Liver (tissue), 9 donors: ENCODE measurements around the gene IGHMBP2. TPM values are rescaled to one million over a fixed set of nuclear protein-coding genes. Genes with fewer than 3 reads are reported as not detected.

Experiments
- DNase-seq: peaks from one replicate; pipeline ENCODE4 v3.0.0-alpha.2; 2017; ENCODE audit warnings: low spot score
- H3K27ac ChIP-seq, 2 donors: one replicate each; pipeline ENCODE4 v1.7.0; 2013; ENCODE audit warnings: inconsistent platforms in 2 of 2, low read length in 2 of 2, control low read depth in 1 of 2, low read depth in 1 of 2, mild to moderate bottlenecking in 1 of 2
- H3K27me3 ChIP-seq, 4 donors: one replicate each; pipeline versions ENCODE4 v1.6.1 to v1.7.0; 2013; ENCODE audit warnings: low read length in 3 of 4, inconsistent platforms in 1 of 4, mild to moderate bottlenecking in 1 of 4, moderate library complexity in 1 of 4; ENCODE audit not compliant: control insufficient read depth in 4 of 4, insufficient read depth in 4 of 4
- H3K36me3 ChIP-seq, 4 donors: one replicate each; pipeline versions ENCODE4 v1.6.1 to v1.7.0; 2013; ENCODE audit warnings: low read length in 3 of 4, mild to moderate bottlenecking in 3 of 4, low read depth in 1 of 4, moderate library complexity in 1 of 4; ENCODE audit not compliant: control insufficient read depth in 4 of 4, insufficient read depth in 3 of 4
- H3K4me1 ChIP-seq, 4 donors: one replicate each; pipeline versions ENCODE4 v1.6.1 to v1.7.0; 2013; ENCODE audit warnings: low read length in 3 of 4, mild to moderate bottlenecking in 3 of 4, moderate library complexity in 1 of 4; ENCODE audit not compliant: control insufficient read depth in 4 of 4, insufficient read depth in 4 of 4
- H3K4me3 ChIP-seq, 3 donors: one replicate each; pipeline versions ENCODE4 v1.6.1 to v1.7.0; 2013; ENCODE audit warnings: low read length in 3 of 3, control low read depth in 1 of 3, low read depth in 1 of 3, mild to moderate bottlenecking in 1 of 3
- H3K9ac ChIP-seq, 2 donors: one replicate each; pipeline ENCODE4 v1.7.0; 2013; ENCODE audit warnings: low read length in 2 of 2, mild to moderate bottlenecking in 2 of 2, moderate library complexity in 2 of 2, control low read depth in 1 of 2, low read depth in 1 of 2
- H3K9me3 ChIP-seq, 4 donors: one replicate each; pipeline versions ENCODE4 v1.6.1 to v1.7.0; 2013; ENCODE audit warnings: low read length in 3 of 4; ENCODE audit not compliant: control insufficient read depth in 4 of 4
- ATF3 ChIP-seq: IDR thresholded peaks from 2 replicates; pipeline ENCODE4 v1.6.1; 2016; ENCODE audit warnings: antibody characterized with exemption
- CTCF ChIP-seq: fragments of 150-350 bp; IDR thresholded peaks from 2 replicates; pipeline ENCODE4 v1.5.1; 2017; ENCODE audit warnings: improper control_type of control experiment, low read depth, low read length; ENCODE audit not compliant: missing input control
- EGR1 ChIP-seq, 2 donors: IDR thresholded peaks; 2 replicates each; pipeline ENCODE4 v1.6.1; 2016 to 2018; ENCODE audit warnings: antibody characterized with exemption in 2 of 2, low read depth in 2 of 2
- FOXA1 ChIP-seq: IDR thresholded peaks from 2 replicates; pipeline ENCODE4 v1.6.1; 2016; ENCODE audit warnings: antibody characterized with exemption
- FOXA2 ChIP-seq: IDR thresholded peaks from 2 replicates; pipeline ENCODE4 v1.6.1; 2016; ENCODE audit warnings: antibody characterized with exemption
- GABPA ChIP-seq, 2 donors: IDR thresholded peaks in 1 of 2; conservative IDR thresholded peaks in 1 of 2; 2 replicates each; pipeline ENCODE4 v1.6.1; 2016; ENCODE audit warnings: antibody characterized with exemption in 2 of 2, mild to moderate bottlenecking in 1 of 2, moderate library complexity in 1 of 2
- HNF4A ChIP-seq, 2 donors: conservative IDR thresholded peaks; 2 replicates each; pipeline ENCODE4 v1.6.1; 2016; ENCODE audit warnings: antibody characterized with exemption in 2 of 2, mild to moderate bottlenecking in 2 of 2
- HNF4G ChIP-seq: IDR thresholded peaks from 2 replicates; pipeline ENCODE4 v1.6.1; 2016; ENCODE audit warnings: antibody characterized with exemption
- MAX ChIP-seq: IDR thresholded peaks from 2 replicates; pipeline ENCODE4 v1.6.1; 2016; ENCODE audit warnings: antibody characterized with exemption
- NR2F2 ChIP-seq: IDR thresholded peaks from 2 replicates; pipeline ENCODE4 v1.6.1; 2016; ENCODE audit warnings: antibody characterized with exemption
- RAD21 ChIP-seq, 2 donors: IDR thresholded peaks; 2 replicates each; pipeline ENCODE4 v1.6.1; 2016; ENCODE audit warnings: antibody characterized with exemption in 2 of 2, mild to moderate bottlenecking in 2 of 2
- REST ChIP-seq: IDR thresholded peaks from 2 replicates; pipeline ENCODE4 v1.6.1; 2016; ENCODE audit warnings: antibody characterized with exemption, mild to moderate bottlenecking
- RXRA ChIP-seq, 2 donors: IDR thresholded peaks; 2 replicates each; pipeline ENCODE4 v1.6.1; 2017 to 2018; ENCODE audit warnings: antibody characterized with exemption in 2 of 2, mild to moderate bottlenecking in 1 of 2
- TAF1 ChIP-seq: conservative IDR thresholded peaks from 2 replicates; pipeline ENCODE4 v1.6.1; 2016; ENCODE audit warnings: antibody characterized with exemption, mild to moderate bottlenecking
- ZBTB33 ChIP-seq: IDR thresholded peaks from 2 replicates; pipeline ENCODE4 v1.6.1; 2016; ENCODE audit warnings: antibody characterized with exemption
- WGBS: extraction: QIAGEN DNeasy Blood & Tissue Kit; methylation state at CpG from one replicate; pipeline ENCODE4 v1.1.7; 2013; 5-methylcytosine and 5-hydroxymethylcytosine counted together
- polyA plus RNA-seq, 2 donors: library from polyadenylated mRNA; stranded (reverse) in 1 of 2; unstranded in 1 of 2; fragments of 200-250 nt in 1 of 2; fragments of >200 nt in 1 of 2; fragmentation: Nextera tagmentation in 1 of 2; extraction: Ambion mirVana in 1 of 2; gene quantifications; one replicate each; pipeline versions ENCODE4 v1.2.1 to v1.2.3, GENCODE V29; 2013 to 2015
- total RNA-seq, 2 donors: library from RNA; depleted of rRNA; stranded (reverse); fragments of >200 nt; gene quantifications; one replicate each; pipeline ENCODE4 v1.2.3, GENCODE V29; 2014
- donor health status: healthy.
- donor health status: healthy.
- donor health status: healthy.
- donor health status: healthy.
- donor health status: healthy.

IGHMBP2 gene
- total and polyA plus RNA-seq, 4 donors: 5.7 to 14.0 (median 7.0) TPM

GRCh38 chr11:68946416-68947090 is 42.9 kb downstream of the IGHMBP2 start:
- no peak overlapping the region for H3K9ac ChIP-seq
- no peaks in the 10 kb centered on the region for H3K9me3 ChIP-seq
- H3K27me3 ChIP-seq: no peaks in the 10 kb centered on the region
- no peaks in the 10 kb centered on the region for H3K36me3 ChIP-seq
- H3K27ac ChIP-seq: no peak overlapping the region
- 78% methylated on average over 18 of the region's 18 CpGs for WGBS
- DNase-seq: no peak
- no peak overlapping the region for H3K4me3 ChIP-seq
- no peaks in the 10 kb centered on the region for H3K4me1 ChIP-seq
- TF ChIP-seq ATF3 (no peak), FOXA2 (no peak), EGR1 (IDR thresholded peaks at IDR 0.05; ENCODE audit: low read depth in 2 of 2) (no peak), TAF1 (no peak), RAD21 (IDR thresholded peaks at IDR 0.05) (no peak), NR2F2 (no peak), MAX (no peak), HNF4A (conservative IDR thresholded peaks at IDR 0.05) (no peak)

GRCh38 chr11:68947151-68947550 is 43.5 kb downstream of the IGHMBP2 start:
- TF ChIP-seq EGR1 (IDR thresholded peaks at IDR 0.05; ENCODE audit: low read depth in 2 of 2) (no peak), RAD21 (IDR thresholded peaks at IDR 0.05) (no peak), ZBTB33 (no peak), FOXA1 (no peak), RXRA (IDR thresholded peaks at IDR 0.05) (no peak), ATF3 (no peak), CTCF (no peak), HNF4A (conservative IDR thresholded peaks at IDR 0.05) (no peak), HNF4G (no peak), NR2F2 (no peak), FOXA2 (no peak), REST (no peak), GABPA (IDR thresholded peaks at IDR 0.05 in 1 of 2, conservative IDR thresholded peaks at IDR 0.05 in 1 of 2) (no peak)
- Histone ChIP-seq H3K4me3 (no peak overlapping the region), H3K4me1 (no peaks in the 10 kb centered on the region), H3K9ac (no peak overlapping the region), H3K36me3 (no peaks in the 10 kb centered on the region), H3K27me3 (no peaks in the 10 kb centered on the region), H3K27ac (no peak overlapping the region), H3K9me3 (no peaks in the 10 kb centered on the region)
- 78% methylated on average over 11 of the region's 11 CpGs for WGBS
- no peak for DNase-seq
